SJCRH30 (cell line): Measurements from ENCODE around the gene MYO7B. TPM values are rescaled to one million over a fixed set of nuclear protein-coding genes. Genes with fewer than 3 reads are reported as not detected.

ENCODE experiments used
- DNase-seq, 2 experiments: peaks; one replicate each; pipeline ENCODE4 v3.0.0-alpha.2; 2015 to 2020
- H3K27ac ChIP-seq: fragments of 250-450 bp; sonication (Bioruptor Pico); 2 replicates; pipeline ENCODE4 v1.5.1; 2020; ENCODE audit warnings: mild to moderate bottlenecking, moderate library complexity
- H3K27me3 ChIP-seq: fragments of 250-450 bp; sonication (Bioruptor Pico); 2 replicates; pipeline ENCODE4 v1.5.1; 2020; ENCODE audit warnings: mild to moderate bottlenecking, moderate library complexity
- H3K36me3 ChIP-seq: fragments of 250-450 bp; sonication (Bioruptor Pico); 2 replicates; pipeline ENCODE4 v1.5.1; 2020; ENCODE audit warnings: mild to moderate bottlenecking, moderate library complexity
- H3K4me1 ChIP-seq: fragments of 250-450 bp; sonication (Bioruptor Pico); 2 replicates; pipeline ENCODE4 v1.5.1; 2020; ENCODE audit warnings: mild to moderate bottlenecking, moderate library complexity
- H3K4me3 ChIP-seq: fragments of 250-450 bp; sonication (Bioruptor Pico); 2 replicates; pipeline ENCODE4 v1.5.1; 2020; ENCODE audit warnings: mild to moderate bottlenecking, moderate library complexity
- H3K9me3 ChIP-seq: fragments of 250-450 bp; sonication (Bioruptor Pico); replicated peaks from 2 replicates; pipeline ENCODE4 v1.5.1; 2020; ENCODE audit warnings: mild to moderate bottlenecking, moderate library complexity
- total RNA-seq: library from RNA; depleted of rRNA; stranded (reverse); fragments of >200 nt; shearing (Covaris generic); gene quantifications from 2 replicates; pipeline ENCODE4 v1.2.3, GENCODE V29; 2014

The MYO7B gene
- total RNA-seq, 1 experiment from 2014 or later = 3.7 TPM

- H3K27me3 ChIP-seq = no peaks in the 10 kb centered on the region
- H3K4me1 ChIP-seq = no peaks in the 10 kb centered on the region
- DNase-seq = no peak
- H3K27ac ChIP-seq = no peak overlapping the region
- no peaks in the 10 kb centered on the region; the same call in 1 of the 2 replicates for H3K9me3 ChIP-seq
- H3K4me3 ChIP-seq = no peak overlapping the region
- H3K36me3 ChIP-seq = no peaks in the 10 kb centered on the region
Observed at GRCh38 chr2:127590386-127591190, 55.1 kb downstream of the MYO7B start.

DNA sequence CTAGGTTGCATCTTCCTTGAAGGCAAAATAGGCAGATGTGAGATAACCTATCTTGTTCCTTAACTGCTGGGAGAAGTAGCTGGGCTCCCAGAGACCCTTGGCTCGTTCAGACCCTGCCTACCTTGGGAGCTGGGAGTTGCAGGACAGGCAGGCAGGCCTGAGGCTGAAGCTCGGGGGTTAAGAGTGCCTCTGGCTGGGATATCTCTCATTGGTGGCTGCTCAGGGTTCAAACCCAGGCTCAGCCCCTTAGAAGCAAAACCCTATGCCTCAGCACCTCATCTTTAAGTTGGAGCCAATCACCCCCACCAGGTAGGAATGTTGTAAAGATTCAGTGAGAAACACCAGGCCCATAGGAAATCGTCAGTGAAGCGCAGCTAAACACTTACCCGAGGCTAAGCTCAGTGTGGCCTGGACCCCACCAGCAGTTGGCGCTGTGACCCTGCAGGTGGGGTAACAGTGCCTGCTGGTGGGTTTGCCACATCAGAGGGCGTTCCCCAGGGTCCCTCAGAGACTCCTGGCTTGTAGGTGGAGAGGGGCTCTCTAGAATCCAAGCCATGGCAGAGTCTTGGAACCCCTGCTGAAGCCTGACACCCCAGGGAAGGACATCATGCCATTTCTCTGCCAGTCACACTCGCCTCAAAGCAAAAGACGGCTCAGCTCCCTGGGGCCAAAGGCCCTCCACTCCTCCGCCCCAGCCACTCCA lies 55.9 kb downstream of the MYO7B start:
- no peaks in the 10 kb centered on the region for H3K36me3 ChIP-seq
- no peak overlapping the region for H3K27ac ChIP-seq
- peak; percentile 72 to 85 for DNase-seq
- H3K4me1 ChIP-seq = no peaks in the 10 kb centered on the region
- H3K27me3 ChIP-seq = no peaks in the 10 kb centered on the region
- H3K9me3 ChIP-seq = no peaks in the 10 kb centered on the region
- peak overlapping the region; percentile 69 for H3K4me3 ChIP-seq

DNA sequence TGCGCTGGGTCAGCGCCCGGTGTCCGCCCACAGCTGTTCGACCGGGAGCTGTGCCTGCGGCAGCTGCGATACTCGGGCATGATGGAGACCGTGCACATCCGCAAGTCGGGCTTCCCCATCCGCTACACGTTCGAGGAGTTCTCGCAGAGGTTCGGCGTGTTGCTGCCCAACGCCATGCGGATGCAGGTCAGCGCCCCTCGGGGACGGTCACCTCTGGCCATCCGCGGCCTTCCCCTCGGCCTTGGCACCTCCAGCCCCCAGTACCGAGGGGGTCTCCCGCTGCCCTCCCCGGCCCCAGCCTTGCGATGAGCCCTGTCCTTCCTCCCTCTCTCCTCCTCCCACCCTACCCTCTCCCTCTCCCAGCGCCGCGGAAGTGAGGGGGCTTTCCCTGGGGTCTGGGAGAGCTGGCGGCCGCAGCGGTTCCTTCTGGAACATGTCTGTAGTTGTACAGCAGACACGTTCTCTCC lies 57.3 kb downstream of the MYO7B start:
- peak; percentile 60 to 61 for DNase-seq
- Histone ChIP-seq H3K4me3 (peak overlapping the region; percentile 69), H3K36me3 (no peaks in the 10 kb centered on the region), H3K9me3 (no peaks in the 10 kb centered on the region), H3K4me1 (no peaks in the 10 kb centered on the region), H3K27me3 (no peaks in the 10 kb centered on the region), H3K27ac (peak overlapping the region; percentile 80)

DNA sequence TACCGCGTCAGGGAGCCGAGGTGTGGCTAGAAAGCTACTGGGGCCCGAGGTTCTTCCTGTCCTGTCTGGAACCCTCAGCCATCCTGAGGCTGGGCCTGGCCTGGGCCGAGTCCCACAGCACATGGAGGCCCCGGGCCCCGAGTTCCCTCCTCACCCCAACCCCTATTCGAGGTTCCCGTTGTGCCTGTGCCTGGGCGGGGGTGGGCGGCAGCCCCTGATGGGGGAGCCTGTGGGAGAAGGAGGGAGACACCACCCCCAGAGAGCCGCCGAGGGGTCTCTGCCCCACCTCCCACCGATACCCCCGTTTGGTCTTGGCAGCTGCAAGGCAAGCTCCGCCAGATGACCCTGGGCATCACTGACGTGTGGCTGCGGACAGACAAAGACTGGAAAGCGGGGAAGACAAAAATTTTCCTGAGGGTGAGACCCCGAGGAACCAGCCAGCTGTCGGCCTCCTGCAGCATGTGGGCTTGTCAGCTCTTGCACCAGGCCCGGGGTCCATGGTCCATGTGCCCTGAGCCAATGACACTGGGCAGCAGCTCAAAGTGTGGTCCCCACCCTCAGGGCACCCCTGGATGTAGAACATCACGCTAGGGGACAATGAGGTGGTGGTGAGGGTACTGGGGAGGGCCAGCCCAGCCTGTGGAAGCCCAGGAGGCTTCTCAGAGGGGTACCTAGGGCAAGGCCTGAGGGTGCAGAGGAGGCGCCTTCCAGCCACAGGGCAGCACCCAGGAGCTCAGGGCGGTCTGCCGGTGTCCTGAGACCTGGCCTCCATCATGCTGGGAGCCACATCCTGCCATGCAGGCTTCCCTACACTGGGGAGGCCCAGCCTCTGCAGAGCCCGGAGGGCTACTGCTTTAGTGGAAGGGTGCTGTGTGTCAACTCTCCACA lies 58.0 kb downstream of the MYO7B start:
- DNase-seq = peak; percentile 8 to 24
- H3K4me1 ChIP-seq = no peaks in the 10 kb centered on the region
- H3K27me3 ChIP-seq = no peaks in the 10 kb centered on the region
- H3K27ac ChIP-seq = peak overlapping the region; percentile 80
- peak overlapping the region; percentile 69 for H3K4me3 ChIP-seq
- H3K9me3 ChIP-seq = 0 out of 2 replicates have a peak, but pooled peaks cover 2% of the 10 kb centered on the region
- H3K36me3 ChIP-seq = 0 out of 2 replicates have a peak, but pooled peaks cover 2% of the 10 kb centered on the region

GRCh38 chr2:127594116-127594591 lies 58.7 kb downstream of the MYO7B start:
- 0 out of 2 replicates have a peak, but pooled peaks cover 2% of the 10 kb centered on the region for H3K36me3 ChIP-seq
- 0 out of 2 replicates have a peak, but pooled peaks cover 2% of the 10 kb centered on the region for H3K9me3 ChIP-seq
- no peak overlapping the region for H3K4me3 ChIP-seq
- H3K27ac ChIP-seq = no peak overlapping the region
- DNase-seq = no peak
- H3K27me3 ChIP-seq = no peaks in the 10 kb centered on the region
- H3K4me1 ChIP-seq = no peaks in the 10 kb centered on the region

- H3K36me3 ChIP-seq = 0 out of 2 replicates have a peak, but pooled peaks cover 2% of the 10 kb centered on the region
- no peaks in the 10 kb centered on the region for H3K27me3 ChIP-seq
- H3K4me3 ChIP-seq = no peak overlapping the region
- no peak overlapping the region for H3K27ac ChIP-seq
- H3K9me3 ChIP-seq = 0 out of 2 replicates have a peak, but pooled peaks cover 2% of the 10 kb centered on the region
- DNase-seq = no peak
- H3K4me1 ChIP-seq = no peaks in the 10 kb centered on the region
Observed at GRCh38 chr2:127596311-127597045, 61.0 kb downstream of the MYO7B start.

DNA sequence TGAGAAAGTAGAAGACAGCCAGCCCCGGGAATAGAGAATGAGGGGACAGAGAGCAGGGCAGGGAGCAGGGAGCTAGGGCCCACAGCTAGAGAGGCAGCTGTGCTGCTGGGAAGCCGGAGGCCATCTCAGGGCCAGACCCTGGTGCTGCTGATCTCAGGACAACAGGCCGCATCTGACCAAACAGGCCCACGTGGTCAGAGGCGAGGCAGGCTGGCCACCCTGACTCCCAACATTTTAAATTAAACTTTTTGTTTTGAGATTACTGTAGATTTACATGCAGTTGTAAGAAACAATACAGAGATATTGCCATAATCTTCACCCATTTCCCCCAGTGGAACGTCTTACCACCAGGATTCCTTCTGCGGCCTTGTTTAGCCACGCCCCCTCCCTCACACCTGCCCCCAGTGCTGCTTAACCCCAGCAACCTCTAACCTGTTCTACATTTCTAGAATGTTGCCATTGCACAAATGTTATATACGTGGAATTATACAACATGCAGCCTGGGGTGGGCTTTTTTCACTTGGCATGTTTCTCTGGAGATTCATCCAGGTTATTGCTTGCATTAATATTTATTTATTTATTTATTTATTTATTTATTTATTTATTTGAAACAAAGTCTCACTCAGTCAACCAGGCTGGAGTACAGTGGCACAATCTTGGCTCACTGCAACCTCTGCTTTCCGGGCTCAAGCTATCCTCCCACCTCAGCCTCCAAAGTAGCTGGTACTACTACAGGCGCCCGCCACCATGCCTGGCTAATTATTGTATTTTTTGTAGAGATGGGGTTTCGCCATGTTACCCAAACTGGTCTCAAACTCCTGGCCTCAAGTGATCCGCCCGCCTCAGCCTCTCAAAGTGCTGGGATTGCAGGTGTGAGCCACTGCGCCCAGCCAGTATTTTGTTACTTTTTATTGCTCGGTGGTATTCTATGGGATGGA lies 61.8 kb downstream of the MYO7B start:
- no peak overlapping the region for H3K27ac ChIP-seq
- no peak for DNase-seq

GRCh38 chr2:127597984-127598380 lies 62.5 kb downstream of the MYO7B start:
- DNase-seq = no peak
- Histone ChIP-seq H3K9me3 (peaks cover 9% of the 10 kb centered on the region), H3K36me3 (0 out of 2 replicates have a peak, but pooled peaks cover 4% of the 10 kb centered on the region), H3K4me1 (no peaks in the 10 kb centered on the region), H3K27me3 (no peaks in the 10 kb centered on the region), H3K27ac (no peak overlapping the region), H3K4me3 (no peak overlapping the region)

More for the DNA sequence above, 61.8 kb downstream of the MYO7B start:
- no peaks in the 10 kb centered on the region for H3K27me3 ChIP-seq
- H3K36me3 ChIP-seq = 0 out of 2 replicates have a peak, but pooled peaks cover 4% of the 10 kb centered on the region
- peaks cover 9% of the 10 kb centered on the region for H3K9me3 ChIP-seq
- no peaks in the 10 kb centered on the region for H3K4me1 ChIP-seq
- H3K4me3 ChIP-seq = no peak overlapping the region

- H3K36me3 ChIP-seq = 0 out of 2 replicates have a peak, but pooled peaks cover 4% of the 10 kb centered on the region
- no peak overlapping the region for H3K27ac ChIP-seq
- DNase-seq = no peak
Observed at GRCh38 chr2:127598711-127599110, 63.2 kb downstream of the MYO7B start.

DNA sequence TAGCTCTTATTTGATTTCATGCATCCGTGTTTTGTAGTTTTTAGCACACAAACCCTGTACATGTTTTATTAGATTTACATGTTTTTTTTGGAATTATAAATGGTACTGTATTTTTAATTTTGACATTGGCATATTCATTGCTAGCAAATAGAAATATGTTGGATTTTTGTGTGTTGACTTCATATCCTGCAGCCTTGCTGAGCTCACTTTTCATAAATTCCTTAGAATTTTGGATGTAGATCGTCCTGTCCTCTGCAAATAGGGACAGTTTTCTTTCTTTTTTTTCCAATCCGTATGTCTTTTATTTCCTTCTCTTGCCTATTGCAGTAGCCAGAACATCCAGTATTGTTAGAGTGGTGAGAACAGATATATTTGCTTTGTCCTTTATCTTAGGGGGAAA lies 63.7 kb downstream of the MYO7B start:
- Histone ChIP-seq H3K27me3 (no peaks in the 10 kb centered on the region), H3K36me3 (0 out of 2 replicates have a peak, but pooled peaks cover 4% of the 10 kb centered on the region), H3K27ac (no peak overlapping the region), H3K9me3 (peaks cover 9% of the 10 kb centered on the region), H3K4me1 (no peaks in the 10 kb centered on the region), H3K4me3 (no peak overlapping the region)
- DNase-seq = no peak

More at GRCh38 chr2:127598711-127599110, 63.2 kb downstream of the MYO7B start:
- Histone ChIP-seq H3K4me3 (no peak overlapping the region), H3K4me1 (no peaks in the 10 kb centered on the region), H3K27me3 (no peaks in the 10 kb centered on the region), H3K9me3 (peaks cover 9% of the 10 kb centered on the region)

DNA sequence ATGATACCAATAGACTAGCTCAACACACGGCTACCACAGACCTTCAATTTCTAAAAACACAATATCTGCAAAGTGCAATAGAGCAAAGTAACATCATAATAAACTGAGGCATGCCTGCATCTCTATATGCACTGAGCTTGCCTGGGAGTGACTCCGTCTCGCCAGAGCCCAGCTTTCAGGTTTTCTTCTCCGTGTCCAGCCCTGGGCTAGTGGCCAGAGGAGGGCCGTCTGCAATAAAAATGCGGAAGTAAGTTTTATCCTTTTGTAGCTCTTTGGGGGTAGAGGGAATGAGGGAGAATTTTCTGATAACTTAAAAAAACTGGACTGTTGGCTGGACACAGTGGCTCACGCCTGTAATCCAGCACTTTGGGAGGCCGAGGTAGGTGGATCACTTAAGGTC lies 69.5 kb downstream of the MYO7B start:
- DNase-seq = no peak
- no peaks in the 10 kb centered on the region for H3K27me3 ChIP-seq
- no peak overlapping the region for H3K4me3 ChIP-seq
- no peak overlapping the region for H3K27ac ChIP-seq
- no peaks in the 10 kb centered on the region for H3K4me1 ChIP-seq
- 0 out of 2 replicates have a peak, but pooled peaks cover 2% of the 10 kb centered on the region for H3K36me3 ChIP-seq
- peaks cover 6% of the 10 kb centered on the region for H3K9me3 ChIP-seq

DNA sequence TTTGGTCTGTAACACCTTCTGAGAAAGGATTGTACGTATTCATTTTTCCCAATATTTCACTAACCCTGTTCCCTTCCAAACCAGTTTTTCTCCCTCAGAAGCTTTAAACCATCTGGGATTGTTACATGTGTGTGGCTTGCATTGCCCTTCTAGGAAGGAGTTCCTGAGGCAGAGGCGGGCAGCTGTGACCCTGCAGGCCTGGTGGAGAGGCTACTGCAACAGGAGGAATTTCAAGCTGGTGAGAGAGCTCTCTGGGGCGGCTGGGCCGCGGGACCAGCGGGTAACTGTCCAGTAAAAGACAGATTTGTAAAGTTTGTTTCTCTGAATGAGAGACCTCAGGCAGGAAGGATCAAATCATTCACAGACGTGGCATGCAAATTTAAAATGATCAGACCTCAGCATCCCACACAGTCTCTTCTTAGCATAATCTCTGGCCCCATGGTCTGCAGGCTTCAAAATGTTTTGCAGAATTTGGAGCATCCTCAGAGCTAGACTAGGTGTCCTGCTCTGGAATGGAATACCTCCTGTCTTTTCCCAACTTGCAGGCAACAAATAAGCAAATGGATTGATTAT lies 70.3 kb downstream of the MYO7B start:
- no peak for DNase-seq
- H3K36me3 ChIP-seq = 0 out of 2 replicates have a peak, but pooled peaks cover 2% of the 10 kb centered on the region
- no peaks in the 10 kb centered on the region for H3K27me3 ChIP-seq

More for the DNA sequence above, 70.3 kb downstream of the MYO7B start:
- H3K4me1 ChIP-seq = no peaks in the 10 kb centered on the region
- peaks cover 6% of the 10 kb centered on the region for H3K9me3 ChIP-seq
- H3K27ac ChIP-seq = no peak overlapping the region
- H3K4me3 ChIP-seq = no peak overlapping the region
